ENCODE results near the gene DHRSX. TPM values are rescaled to one million over a fixed set of nuclear protein-coding genes. Genes with fewer than 3 reads are reported as not detected.
"Not testable (repeated sequence)": the region's sequence is repeated elsewhere in the genome, so short reads cannot be mapped to it uniquely, and the experiment has no call there.

Gene DHRSX
- polyA plus RNA-seq, 1 donor from 2014 or later, result 15.7 TPM

DNA sequence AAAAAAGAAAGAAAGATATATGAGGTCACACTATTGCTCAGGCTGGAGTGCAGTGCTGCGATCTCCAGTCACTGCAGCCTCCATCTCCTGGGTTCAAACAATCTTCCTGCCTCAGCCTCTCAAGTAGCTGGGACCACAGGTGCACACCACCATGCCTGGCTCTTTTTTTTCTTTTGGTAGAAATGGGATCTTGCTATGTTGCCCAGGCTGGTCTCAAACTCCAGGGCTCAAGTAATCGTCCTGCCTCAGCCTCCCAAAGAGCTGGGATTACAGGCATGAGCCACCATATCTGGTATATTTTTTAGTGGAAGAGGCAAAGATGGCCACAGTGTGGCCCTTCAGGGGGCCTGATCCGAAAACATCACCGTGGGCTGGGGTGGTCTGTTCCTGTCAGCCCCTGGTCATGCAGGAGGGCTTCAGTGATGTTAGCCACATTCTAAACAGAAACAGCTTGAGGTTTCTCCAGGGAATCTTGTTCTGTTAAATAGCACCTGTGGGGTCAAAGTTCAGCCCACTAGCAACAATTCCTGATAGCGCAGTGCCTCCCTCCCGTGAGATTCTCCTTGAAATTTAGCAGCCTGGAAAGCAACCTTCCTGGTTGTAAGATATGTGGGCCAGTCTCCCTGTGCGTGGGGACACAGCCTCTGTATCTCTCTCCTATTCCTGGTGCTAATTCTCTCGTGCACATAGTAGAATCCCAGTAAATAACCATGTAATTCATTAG is 7.3 kb upstream of the DHRSX start:
- H3F3A ChIP-seq (ENCODE audit: insufficient read depth, low read length, poor library complexity, severe bottlenecking), result no peaks in the 10 kb centered on the region
- H3K9me2 ChIP-seq (ENCODE audit: insufficient read depth, low read length), result no peaks in the 10 kb centered on the region
- no peak overlapping the region for H3K4me3 ChIP-seq (ENCODE audit: low read length)
- H2AFZ ChIP-seq (ENCODE audit: low read depth, low read length), result no peak overlapping the region
- no peaks in the 10 kb centered on the region for H3K36me3 ChIP-seq (ENCODE audit: insufficient read depth, low read length)
- TF ChIP-seq, protein P1, sequence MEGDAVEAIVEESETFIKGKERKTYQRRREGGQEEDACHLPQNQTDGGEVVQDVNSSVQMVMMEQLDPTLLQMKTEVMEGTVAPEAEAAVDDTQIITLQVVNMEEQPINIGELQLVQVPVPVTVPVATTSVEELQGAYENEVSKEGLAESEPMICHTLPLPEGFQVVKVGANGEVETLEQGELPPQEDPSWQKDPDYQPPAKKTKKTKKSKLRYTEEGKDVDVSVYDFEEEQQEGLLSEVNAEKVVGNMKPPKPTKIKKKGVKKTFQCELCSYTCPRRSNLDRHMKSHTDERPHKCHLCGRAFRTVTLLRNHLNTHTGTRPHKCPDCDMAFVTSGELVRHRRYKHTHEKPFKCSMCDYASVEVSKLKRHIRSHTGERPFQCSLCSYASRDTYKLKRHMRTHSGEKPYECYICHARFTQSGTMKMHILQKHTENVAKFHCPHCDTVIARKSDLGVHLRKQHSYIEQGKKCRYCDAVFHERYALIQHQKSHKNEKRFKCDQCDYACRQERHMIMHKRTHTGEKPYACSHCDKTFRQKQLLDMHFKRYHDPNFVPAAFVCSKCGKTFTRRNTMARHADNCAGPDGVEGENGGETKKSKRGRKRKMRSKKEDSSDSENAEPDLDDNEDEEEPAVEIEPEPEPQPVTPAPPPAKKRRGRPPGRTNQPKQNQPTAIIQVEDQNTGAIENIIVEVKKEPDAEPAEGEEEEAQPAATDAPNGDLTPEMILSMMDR (IDR thresholded peaks at IDR 0.05; ENCODE audit: poor library complexity, severe bottlenecking), result no peak
- no peak for TF ChIP-seq EZH2 (IDR thresholded peaks at IDR 0.05; ENCODE audit: borderline replicate concordance, insufficient read depth, low read length, poor library complexity, severe bottlenecking)
- TF ChIP-seq, protein P2, sequence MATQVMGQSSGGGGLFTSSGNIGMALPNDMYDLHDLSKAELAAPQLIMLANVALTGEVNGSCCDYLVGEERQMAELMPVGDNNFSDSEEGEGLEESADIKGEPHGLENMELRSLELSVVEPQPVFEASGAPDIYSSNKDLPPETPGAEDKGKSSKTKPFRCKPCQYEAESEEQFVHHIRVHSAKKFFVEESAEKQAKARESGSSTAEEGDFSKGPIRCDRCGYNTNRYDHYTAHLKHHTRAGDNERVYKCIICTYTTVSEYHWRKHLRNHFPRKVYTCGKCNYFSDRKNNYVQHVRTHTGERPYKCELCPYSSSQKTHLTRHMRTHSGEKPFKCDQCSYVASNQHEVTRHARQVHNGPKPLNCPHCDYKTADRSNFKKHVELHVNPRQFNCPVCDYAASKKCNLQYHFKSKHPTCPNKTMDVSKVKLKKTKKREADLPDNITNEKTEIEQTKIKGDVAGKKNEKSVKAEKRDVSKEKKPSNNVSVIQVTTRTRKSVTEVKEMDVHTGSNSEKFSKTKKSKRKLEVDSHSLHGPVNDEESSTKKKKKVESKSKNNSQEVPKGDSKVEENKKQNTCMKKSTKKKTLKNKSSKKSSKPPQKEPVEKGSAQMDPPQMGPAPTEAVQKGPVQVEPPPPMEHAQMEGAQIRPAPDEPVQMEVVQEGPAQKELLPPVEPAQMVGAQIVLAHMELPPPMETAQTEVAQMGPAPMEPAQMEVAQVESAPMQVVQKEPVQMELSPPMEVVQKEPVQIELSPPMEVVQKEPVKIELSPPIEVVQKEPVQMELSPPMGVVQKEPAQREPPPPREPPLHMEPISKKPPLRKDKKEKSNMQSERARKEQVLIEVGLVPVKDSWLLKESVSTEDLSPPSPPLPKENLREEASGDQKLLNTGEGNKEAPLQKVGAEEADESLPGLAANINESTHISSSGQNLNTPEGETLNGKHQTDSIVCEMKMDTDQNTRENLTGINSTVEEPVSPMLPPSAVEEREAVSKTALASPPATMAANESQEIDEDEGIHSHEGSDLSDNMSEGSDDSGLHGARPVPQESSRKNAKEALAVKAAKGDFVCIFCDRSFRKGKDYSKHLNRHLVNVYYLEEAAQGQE (IDR thresholded peaks at IDR 0.05; ENCODE audit: borderline replicate concordance), result no peak
- H3K27ac ChIP-seq (ENCODE audit: low read length), result no peak overlapping the region
- no peaks in the 10 kb centered on the region for H4K20me1 ChIP-seq (ENCODE audit: insufficient read depth)
- no peaks in the 10 kb centered on the region for H3K79me2 ChIP-seq (replicated peaks; ENCODE audit: insufficient read depth, low read length)
- H3K4me2 ChIP-seq (ENCODE audit: low read length), result no peak overlapping the region
- H3K9ac ChIP-seq (ENCODE audit: low read length), result no peak overlapping the region
- H3K27me3 ChIP-seq (ENCODE audit: insufficient read depth, low read depth, low read length), result no peaks in the 10 kb centered on the region
- no peaks in the 10 kb centered on the region for H3K9me3 ChIP-seq (ENCODE audit: low read length)

DNA sequence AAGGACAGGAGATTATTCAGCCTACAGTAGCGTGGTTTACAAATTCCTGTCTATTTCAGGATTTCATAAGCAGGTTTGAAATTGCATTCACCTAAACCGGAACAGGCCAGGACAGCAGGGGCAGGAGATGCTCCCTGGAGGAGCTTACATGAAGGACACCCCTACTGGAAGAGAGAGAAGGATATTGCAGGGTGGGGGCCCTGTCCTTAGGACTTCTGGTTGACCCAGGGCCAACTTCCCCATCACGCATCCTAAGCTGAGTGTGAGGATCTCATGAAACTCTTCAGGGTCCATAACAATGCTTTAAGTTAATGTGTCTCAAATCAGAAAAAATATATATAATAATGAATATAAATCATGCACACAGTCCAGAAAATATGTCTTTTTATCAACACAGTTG is 6.4 kb upstream of the DHRSX start:
- TF ChIP-seq MXI1 (conservative IDR thresholded peaks at IDR 0.05; ENCODE audit: poor library complexity, severe bottlenecking) (no peak), POLR2AphosphoS5 (IDR thresholded peaks at IDR 0.05) (no peak), SMC3 (conservative IDR thresholded peaks at IDR 0.05; ENCODE audit: poor library complexity) (no peak), EP300 (conservative IDR thresholded peaks at IDR 0.05; ENCODE audit: poor library complexity, severe bottlenecking) (no peak), RAD21 (conservative IDR thresholded peaks at IDR 0.05) (no peak), TAF1 (IDR thresholded peaks at IDR 0.05; ENCODE audit: low read depth) (no peak), EZH2 (IDR thresholded peaks at IDR 0.05; ENCODE audit: borderline replicate concordance, insufficient read depth, low read length, poor library complexity, severe bottlenecking) (no peak)
- TF ChIP-seq, protein P2 (IDR thresholded peaks at IDR 0.05; ENCODE audit: borderline replicate concordance), result no peak
- TF ChIP-seq, protein P1 (IDR thresholded peaks at IDR 0.05; ENCODE audit: poor library complexity, severe bottlenecking), result no peak
- no peak overlapping the region for H3K4me3 ChIP-seq (ENCODE audit: low read length)
- H3K9ac ChIP-seq (ENCODE audit: low read length), result no peak overlapping the region
- H3K27ac ChIP-seq (ENCODE audit: low read length), result no peak overlapping the region
- no peaks in the 10 kb centered on the region for H3F3A ChIP-seq (ENCODE audit: insufficient read depth, low read length, poor library complexity, severe bottlenecking)
- H3K27me3 ChIP-seq (ENCODE audit: insufficient read depth, low read depth, low read length), result no peaks in the 10 kb centered on the region
- H3K36me3 ChIP-seq (ENCODE audit: insufficient read depth, low read length), result no peaks in the 10 kb centered on the region
- H3K9me3 ChIP-seq (ENCODE audit: low read length), result no peaks in the 10 kb centered on the region
- no peak overlapping the region for H3K4me2 ChIP-seq (ENCODE audit: low read length)
- no peaks in the 10 kb centered on the region for H4K20me1 ChIP-seq (ENCODE audit: insufficient read depth)
- no peaks in the 10 kb centered on the region for H3K9me2 ChIP-seq (ENCODE audit: insufficient read depth, low read length)
- no peaks in the 10 kb centered on the region for H3K79me2 ChIP-seq (replicated peaks; ENCODE audit: insufficient read depth, low read length)
- H2AFZ ChIP-seq (ENCODE audit: low read depth, low read length), result no peak overlapping the region

DNA sequence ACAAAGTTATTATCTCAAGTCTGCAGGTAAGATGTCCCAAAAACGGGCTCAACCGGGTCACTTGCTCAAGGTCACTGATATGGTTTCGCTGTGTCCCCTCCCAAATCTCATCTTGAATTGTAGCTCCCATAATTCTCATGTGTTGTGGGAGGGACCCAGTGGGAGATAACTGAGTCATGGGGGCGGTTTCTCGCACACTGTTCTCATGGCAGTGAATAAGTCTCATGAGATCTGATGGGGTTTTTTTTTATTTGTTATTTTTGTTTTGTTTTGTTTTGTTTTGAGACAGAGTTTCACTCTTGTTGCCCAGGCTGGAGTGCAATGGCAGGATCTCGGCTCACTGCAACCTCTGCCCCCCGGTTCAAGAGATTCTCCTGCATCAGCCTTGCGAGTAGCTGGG is 4.6 kb upstream of the DHRSX start:
- H3K9me2 ChIP-seq (ENCODE audit: insufficient read depth, low read length); H3K79me2 ChIP-seq (replicated peaks; ENCODE audit: insufficient read depth, low read length); H3K9me3 ChIP-seq (ENCODE audit: low read length); H3F3A ChIP-seq (ENCODE audit: insufficient read depth, low read length, poor library complexity, severe bottlenecking); H3K4me2 ChIP-seq (ENCODE audit: low read length); H2AFZ ChIP-seq (ENCODE audit: low read depth, low read length); H3K4me3 ChIP-seq (ENCODE audit: low read length); H4K20me1 ChIP-seq (ENCODE audit: insufficient read depth); H3K9ac ChIP-seq (ENCODE audit: low read length); H3K27ac ChIP-seq (ENCODE audit: low read length); H3K27me3 ChIP-seq (ENCODE audit: insufficient read depth, low read depth, low read length); H3K36me3 ChIP-seq (ENCODE audit: insufficient read depth, low read length): not testable (repeated sequence)

All from neural cell (in vitro differentiated cells).